IMR-90 (cell line): ENCODE measurements around the gene STXBP2. TPM values are rescaled to one million over a fixed set of nuclear protein-coding genes. Genes with fewer than 3 reads are reported as not detected.

Experiments used
- ATAC-seq: fragments of 200-7000 bp; cut with Tn5 transposase; 2 replicates; pipeline ENCODE4 v1.9.1; 2020; ENCODE audit warnings: low read depth, mild to moderate bottlenecking, moderate library complexity
- BruUV-seq: library from RNA; stranded (reverse); fragments of 400-500 nt; replicated peaks from 2 replicates; lab custom pipeline; 2021; lab: Mats Ljungman, UMichigan
- CTCF ChIA-PET: fragments of 300-600 bp; formaldehyde crosslinking; extraction: SDS; loops from one replicate; lab custom pipeline; 2021; ENCODE audit warnings: antibody characterized with exemption; lab: Yijun Ruan, JAX
- POLR2A ChIA-PET: fragments of 300-600 bp; sonication (Branson Sonifier 250); formaldehyde crosslinking; loops from one replicate; lab custom pipeline; 2022; ENCODE audit warnings: antibody characterized with exemption; ENCODE audit not compliant: unreplicated experiment; lab: Charles Lee
- DNase-seq: peaks from one replicate; pipeline ENCODE4 v3.0.0; 2013
- H2AFZ ChIP-seq: replicated peaks from 2 replicates; pipeline ENCODE3; 2013; ENCODE audit warnings: low read length, mild to moderate bottlenecking; ENCODE audit not compliant: poor library complexity
- H2AK5ac ChIP-seq: 2 replicates; pipeline ENCODE4 v1.6.1; 2013; ENCODE audit warnings: low read depth, low read length, inconsistent platforms
- H2AK9ac ChIP-seq: replicated peaks from 2 replicates; pipeline ENCODE3; 2013; ENCODE audit warnings: mild to moderate bottlenecking, low read depth, low read length, moderate library complexity; ENCODE audit not compliant: poor library complexity
- H2BK120ac ChIP-seq: 2 replicates; pipeline ENCODE4 v1.6.1; 2013; ENCODE audit warnings: low read depth, low read length, inconsistent platforms
- H2BK15ac ChIP-seq: 3 replicates; pipeline ENCODE4 v1.6.1; 2013; ENCODE audit warnings: low read depth, low read length, inconsistent platforms
- H2BK20ac ChIP-seq: 2 replicates; pipeline ENCODE4 v1.6.1; 2013; ENCODE audit warnings: low read depth, mild to moderate bottlenecking, inconsistent platforms, low read length, moderate library complexity
- H2BK5ac ChIP-seq: 2 replicates; pipeline ENCODE4 v1.6.1; 2013; ENCODE audit warnings: mild to moderate bottlenecking, low read depth, low read length, inconsistent platforms; ENCODE audit not compliant: poor library complexity, severe bottlenecking
- H3K14ac ChIP-seq: replicated peaks from 2 replicates; pipeline ENCODE4 v1.6.1; 2013; ENCODE audit warnings: low read depth, low read length, inconsistent platforms
- H3K18ac ChIP-seq: 2 replicates; pipeline ENCODE4 v1.6.1; 2013; ENCODE audit warnings: low read depth, low read length, control low read depth
- H3K23ac ChIP-seq: 2 replicates; pipeline ENCODE4 v1.6.1; 2013; ENCODE audit warnings: low read depth, low read length, inconsistent platforms
- H3K27ac ChIP-seq: 2 replicates; pipeline ENCODE4 v1.5.1; 2013; ENCODE audit warnings: mild to moderate bottlenecking, control low read depth, low read length; ENCODE audit not compliant: insufficient read depth
- H3K27me3 ChIP-seq: 2 replicates; pipeline ENCODE4 v1.6.1; 2013; ENCODE audit warnings: low read length; ENCODE audit not compliant: control insufficient read depth, insufficient read depth
- H3K36me3 ChIP-seq: 2 replicates; pipeline ENCODE4 v1.6.1; 2013; ENCODE audit warnings: low read length, mixed read lengths; ENCODE audit not compliant: control insufficient read depth, insufficient read depth
- H3K4ac ChIP-seq: 2 replicates; pipeline ENCODE4 v1.6.1; 2013; ENCODE audit warnings: low read depth, low read length, inconsistent platforms
- H3K4me1 ChIP-seq: 2 replicates; pipeline ENCODE4 v1.6.1; 2013; ENCODE audit warnings: low read length, mixed read lengths; ENCODE audit not compliant: control insufficient read depth, insufficient read depth
- H3K4me2 ChIP-seq: 2 replicates; pipeline ENCODE4 v1.6.1; 2013; ENCODE audit warnings: low read depth, mild to moderate bottlenecking, control low read depth, low read length, moderate library complexity
- H3K4me3 ChIP-seq: 2 replicates; pipeline ENCODE4 v1.5.1; 2013; ENCODE audit warnings: low read depth, mild to moderate bottlenecking, control low read depth, low read length, moderate library complexity; ENCODE audit not compliant: insufficient read depth
- H3K56ac ChIP-seq: 2 replicates; pipeline ENCODE4 v1.6.1; 2013; ENCODE audit warnings: low read length, inconsistent platforms; ENCODE audit not compliant: insufficient read depth; ENCODE audit errors: extremely low read depth
- H3K79me1 ChIP-seq, 2 experiments: 2 replicates each; pipeline ENCODE4 v1.6.1; 2013; ENCODE audit warnings: low read length in 2 of 2, inconsistent platforms in 1 of 2, low read depth in 1 of 2
- H3K9ac ChIP-seq: 2 replicates; pipeline ENCODE4 v1.6.1; 2013; ENCODE audit warnings: low read depth, low read length, control low read depth
- H3K9me1 ChIP-seq: 2 replicates; pipeline ENCODE4 v1.6.1; 2013; ENCODE audit warnings: low read length, inconsistent platforms; ENCODE audit not compliant: insufficient read depth
- H3K9me3 ChIP-seq: 2 replicates; pipeline ENCODE4 v1.6.1; 2013; ENCODE audit warnings: low read length; ENCODE audit not compliant: control insufficient read depth, insufficient read depth
- H4K20me1 ChIP-seq: 2 replicates; pipeline ENCODE4 v1.6.1; 2013; ENCODE audit warnings: low read length, inconsistent platforms; ENCODE audit not compliant: insufficient read depth
- H4K5ac ChIP-seq: 2 replicates; pipeline ENCODE4 v1.6.1; 2013; ENCODE audit warnings: mild to moderate bottlenecking, low read depth, low read length, control low read depth
- H4K8ac ChIP-seq, 2 experiments: 2 replicates each; pipeline ENCODE4 v1.6.1; 2013; ENCODE audit warnings: low read depth in 2 of 2, low read length in 2 of 2, control low read depth in 1 of 2, inconsistent platforms in 1 of 2
- H4K91ac ChIP-seq: 2 replicates; pipeline ENCODE4 v1.6.1; 2013; ENCODE audit warnings: low read depth, low read length, inconsistent platforms; ENCODE audit not compliant: insufficient read depth
- BHLHE40 ChIP-seq: fragments of 150-350 bp; IDR thresholded peaks from 2 replicates; pipeline ENCODE4 v1.6.1; 2016; ENCODE audit warnings: mild to moderate bottlenecking, low read depth, low read length
- CEBPB ChIP-seq: IDR thresholded peaks from 2 replicates; pipeline ENCODE4 v1.6.1; 2012; ENCODE audit warnings: low read depth, low read length, improper control_type of control experiment
- FOS ChIP-seq: fragments of 150-350 bp; IDR thresholded peaks from 2 replicates; pipeline ENCODE4 v1.6.1; 2016; ENCODE audit warnings: low read depth, low read length
- MAFK ChIP-seq: IDR thresholded peaks from 2 replicates; pipeline ENCODE4 v1.6.1; 2012; ENCODE audit warnings: low read depth, low read length, improper control_type of control experiment
- RAD21 ChIP-seq: IDR thresholded peaks from 2 replicates; pipeline ENCODE4 v1.6.1; 2012; ENCODE audit warnings: low read length, improper control_type of control experiment
- RCOR1 ChIP-seq: IDR thresholded peaks from 2 replicates; pipeline ENCODE4 v1.6.1; 2012; ENCODE audit warnings: mild to moderate bottlenecking, low read length, improper control_type of control experiment; ENCODE audit not compliant: insufficient replicate concordance
- WGBS, 2 experiments: methylation state at CpG; one replicate each; pipeline versions ENCODE4 v1.1.5 to v1.1.7; 2013; ENCODE audit warnings: missing lambda C conversion rate in 2 of 2; ENCODE audit not compliant: insufficient read length in 1 of 2; ENCODE audit errors: extremely low coverage in 2 of 2; 5-methylcytosine and 5-hydroxymethylcytosine counted together
- dilution Hi-C: fragments of 300-500 bp; cut with HindIII; formaldehyde crosslinking; loops from one replicate; pipeline ENCODE4 v1.14.3; 2018; ENCODE audit warnings: low sequenced_read_pairs; ENCODE audit not compliant: unreplicated experiment
- in situ Hi-C: fragments of 300-500 bp; cut with MboI; formaldehyde crosslinking; loops from 3 replicates; pipeline ENCODE4 v1.14.3; 2019; ENCODE audit warnings: low sequenced_read_pairs, inconsistent platforms, mixed read lengths
- intact Hi-C: fragments of 100-400 bp; cut with micrococcal nuclease; formaldehyde crosslinking; loops from 2 replicates; pipeline ENCODE4 v1.10.0; 2022
- polyA plus RNA-seq, 3 experiments: library from polyadenylated mRNA; depleted of rRNA; stranded (reverse); fragments of >200 nt; gene quantifications; 2 replicates each; pipeline ENCODE4 v1.2.3, GENCODE V29; 2012; ENCODE audit warnings: low replicate concordance in 1 of 3
- total RNA-seq: library from RNA; depleted of rRNA; stranded (reverse); fragments of >200 nt; gene quantifications from 2 replicates; pipeline ENCODE4 v1.2.3, GENCODE V29; 2012
- TF ChIP-seq, protein P1 (sequence below): fragments of 150-350 bp; IDR thresholded peaks from 2 replicates; pipeline ENCODE4 v1.6.1; 2016; ENCODE audit warnings: low read depth, mild to moderate bottlenecking, low read length, moderate library complexity, borderline replicate concordance

The STXBP2 gene
- total and polyA plus RNA-seq, 2 of the 4 experiments (the other 2 are of a cell fraction) = 3.9 to 12.6 TPM

DNA sequence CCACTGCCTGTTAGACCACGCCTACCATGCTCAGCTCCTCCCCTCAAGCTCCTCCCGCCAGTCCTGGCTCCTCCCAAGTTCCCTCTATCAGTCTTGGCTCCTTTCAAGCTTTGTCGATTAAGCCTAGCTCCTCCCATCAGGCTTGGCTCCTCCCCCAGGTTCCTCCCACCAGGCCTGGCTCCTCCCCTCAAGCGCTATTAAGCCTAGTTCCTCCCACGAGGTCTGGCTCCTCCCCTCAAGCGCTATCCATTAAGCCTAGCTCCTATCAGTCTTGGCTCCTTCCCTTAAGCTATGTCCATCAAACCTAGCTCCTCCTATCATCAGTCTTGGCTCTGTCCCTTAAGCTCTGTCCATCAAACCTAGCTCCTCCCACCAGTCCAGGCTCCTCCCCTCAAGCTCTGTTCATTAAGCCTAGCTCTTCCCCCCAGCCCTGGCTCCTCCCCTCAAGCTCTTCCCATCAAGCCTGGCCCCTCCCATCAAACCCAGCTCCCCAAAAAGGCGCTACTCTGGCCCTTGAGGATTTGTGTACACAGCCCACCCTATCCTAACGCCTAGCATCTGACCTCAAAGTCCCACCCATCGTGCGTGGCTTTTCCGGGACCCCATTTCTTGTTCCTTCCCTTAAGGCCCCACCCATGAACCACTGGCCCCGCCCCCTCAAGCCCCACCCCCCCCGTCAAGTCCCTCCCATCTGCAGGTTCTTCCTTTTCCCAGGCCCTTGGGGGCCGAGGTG is 31.3 kb upstream of the STXBP2 start:
- H3K79me1 ChIP-seq = no peaks in the 10 kb centered on the region
- no peak overlapping the region for H2BK120ac ChIP-seq
- in situ Hi-C loops = no loop called here
- WGBS, 2 experiments = 65% methylated on average over 6 of the region's 14 CpGs; no CpG with 5 or more reads in 1 of the 2 experiments
- intact Hi-C loops = no loop called here
- dilution Hi-C loops = no loop called here
- H3K4me3 ChIP-seq = no peak overlapping the region
- H2AK5ac ChIP-seq = no peak overlapping the region
- POLR2A ChIA-PET = no interaction called here
- peaks cover 4% of the 10 kb centered on the region; the same call in 1 of the 2 replicates for H3K27me3 ChIP-seq
- no peak overlapping the region for H2AK9ac ChIP-seq
- no peak overlapping the region for H4K91ac ChIP-seq
- peak overlapping the region; percentile 18 for H2AFZ ChIP-seq
- no peak overlapping the region for H3K56ac ChIP-seq
- no peak overlapping the region for H3K4ac ChIP-seq
- no peaks in the 10 kb centered on the region for H3K4me1 ChIP-seq
- DNase-seq (no peak), ATAC-seq (peak; percentile 29; the same call in 1 of the 2 replicates)
- no peak overlapping the region for H3K27ac ChIP-seq
- H3K9me1 ChIP-seq = no peaks in the 10 kb centered on the region
- H3K18ac ChIP-seq = no peak overlapping the region
- no peak overlapping the region for H2BK15ac ChIP-seq
- H2BK5ac ChIP-seq = no peak overlapping the region
- no peak overlapping the region for H3K9ac ChIP-seq
- H2BK20ac ChIP-seq = no peak overlapping the region
- H3K36me3 ChIP-seq = no peaks in the 10 kb centered on the region
- no peak overlapping the region for H3K14ac ChIP-seq
- no TSS peak for BruUV-seq
- H3K4me2 ChIP-seq = no peak overlapping the region
- no peak for TF ChIP-seq MAFK
- no peak for TF ChIP-seq RCOR1
- TF ChIP-seq CEBPB = no peak
- no peak for TF ChIP-seq RAD21
- no peak for TF ChIP-seq BHLHE40
- TF ChIP-seq, protein P1, sequence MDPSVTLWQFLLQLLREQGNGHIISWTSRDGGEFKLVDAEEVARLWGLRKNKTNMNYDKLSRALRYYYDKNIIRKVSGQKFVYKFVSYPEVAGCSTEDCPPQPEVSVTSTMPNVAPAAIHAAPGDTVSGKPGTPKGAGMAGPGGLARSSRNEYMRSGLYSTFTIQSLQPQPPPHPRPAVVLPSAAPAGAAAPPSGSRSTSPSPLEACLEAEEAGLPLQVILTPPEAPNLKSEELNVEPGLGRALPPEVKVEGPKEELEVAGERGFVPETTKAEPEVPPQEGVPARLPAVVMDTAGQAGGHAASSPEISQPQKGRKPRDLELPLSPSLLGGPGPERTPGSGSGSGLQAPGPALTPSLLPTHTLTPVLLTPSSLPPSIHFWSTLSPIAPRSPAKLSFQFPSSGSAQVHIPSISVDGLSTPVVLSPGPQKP = no peak
- no peak for TF ChIP-seq FOS
- H4K8ac ChIP-seq = no peak overlapping the region
- H3K9me3 ChIP-seq = no peaks in the 10 kb centered on the region
- no peaks in the 10 kb centered on the region for H4K20me1 ChIP-seq
- H4K5ac ChIP-seq = no peak overlapping the region
- CTCF ChIA-PET = no interaction called here
- H3K23ac ChIP-seq = no peak overlapping the region
